ENCODE measurements around the gene CCL5.

The CCL5 gene

GRCh38 chr17:35879773-35880654 is at the start of gene CCL5:
TSS of gene CCL5 (minus strand) at chr17:35880360.
- no peak for DNase-seq (ENCODE audit: low read depth)

- no peak for DNase-seq (ENCODE audit: low read depth)
Observed at GRCh38 chr17:35927714-35928113, 47.6 kb upstream of the CCL5 start.

GRCh38 chr17:35923609-35924114 is 43.5 kb upstream of the CCL5 start:
- DNase-seq (ENCODE audit: low read depth) = no peak

GRCh38 chr17:35920229-35920628 is 40.1 kb upstream of the CCL5 start:
- DNase-seq (ENCODE audit: low read depth) = no peak

- DNase-seq (ENCODE audit: low read depth) = no peak
Observed at GRCh38 chr17:35918665-35919064, 38.5 kb upstream of the CCL5 start.

- no peak for DNase-seq (ENCODE audit: low read depth)
Observed at GRCh38 chr17:35917519-35918213, 37.5 kb upstream of the CCL5 start.

- DNase-seq (ENCODE audit: low read depth) = no peak
Observed at GRCh38 chr17:35915153-35915964, 35.2 kb upstream of the CCL5 start.

- no peak for DNase-seq (ENCODE audit: low read depth)
Observed at GRCh38 chr17:35914354-35914753, 34.2 kb upstream of the CCL5 start.

GRCh38 chr17:35913609-35914008 is 33.4 kb upstream of the CCL5 start:
- DNase-seq (ENCODE audit: low read depth) = no peak

GRCh38 chr17:35912942-35913341 is 32.8 kb upstream of the CCL5 start:
- no peak for DNase-seq (ENCODE audit: low read depth)

GRCh38 chr17:35912339-35912912 is 32.3 kb upstream of the CCL5 start:
- DNase-seq (ENCODE audit: low read depth) = no peak

GRCh38 chr17:35909408-35909807 is 29.2 kb upstream of the CCL5 start:
- DNase-seq (ENCODE audit: low read depth) = no peak

GRCh38 chr17:35907691-35908090 is 27.5 kb upstream of the CCL5 start:
- no peak for DNase-seq (ENCODE audit: low read depth)

- no peak for DNase-seq (ENCODE audit: low read depth)
Observed at GRCh38 chr17:35906926-35907637, 26.9 kb upstream of the CCL5 start.

- DNase-seq (ENCODE audit: low read depth) = no peak
Observed at GRCh38 chr17:35906191-35906925, 26.2 kb upstream of the CCL5 start.

- DNase-seq (ENCODE audit: low read depth) = no peak
Observed at GRCh38 chr17:35903451-35903850, 23.3 kb upstream of the CCL5 start.

- no peak for DNase-seq (ENCODE audit: low read depth)
Observed at GRCh38 chr17:35901631-35902175, 21.5 kb upstream of the CCL5 start.

GRCh38 chr17:35900708-35901480 is 20.7 kb upstream of the CCL5 start:
- no peak for DNase-seq (ENCODE audit: low read depth)

GRCh38 chr17:35900280-35900679 is 20.1 kb upstream of the CCL5 start:
- no peak for DNase-seq (ENCODE audit: low read depth)

All from non-pigmented ciliary epithelial cell (primary cell).